Skeletal muscle tissue (tissue), 4 donors: ENCODE results near the gene PIGQ. TPM values are rescaled to one million over a fixed set of nuclear protein-coding genes. Genes with fewer than 3 reads are reported as not detected.

ENCODE experiments used
- H3K27ac ChIP-seq: one replicate; pipeline ENCODE4 v1.7.0; 2013; ENCODE audit warnings: mild to moderate bottlenecking, low read depth, low read length, inconsistent platforms
- H3K27me3 ChIP-seq, 3 donors: one replicate each; pipeline ENCODE4 v1.7.0; 2013; ENCODE audit warnings: low read length in 3 of 3; ENCODE audit not compliant: control insufficient read depth in 3 of 3, insufficient read depth in 3 of 3
- H3K36me3 ChIP-seq, 3 donors: one replicate each; pipeline ENCODE4 v1.7.0; 2013; ENCODE audit warnings: low read length in 3 of 3; ENCODE audit not compliant: control insufficient read depth in 3 of 3, insufficient read depth in 3 of 3
- H3K4me1 ChIP-seq, 3 donors: one replicate each; pipeline ENCODE4 v1.7.0; 2013; ENCODE audit warnings: low read length in 3 of 3, mild to moderate bottlenecking in 3 of 3; ENCODE audit not compliant: control insufficient read depth in 3 of 3, insufficient read depth in 3 of 3
- H3K4me3 ChIP-seq, 3 donors: one replicate each; pipeline ENCODE4 v1.7.0; 2013; ENCODE audit warnings: low read length in 3 of 3
- H3K9ac ChIP-seq, 3 donors: one replicate each; pipeline ENCODE4 v1.7.0; 2013; ENCODE audit warnings: low read length in 3 of 3, mild to moderate bottlenecking in 3 of 3, moderate library complexity in 2 of 3, low read depth in 1 of 3
- H3K9me3 ChIP-seq, 3 donors: one replicate each; pipeline ENCODE4 v1.7.0; 2013; ENCODE audit warnings: low read length in 3 of 3; ENCODE audit not compliant: control insufficient read depth in 3 of 3
- total RNA-seq: library from RNA; depleted of rRNA; stranded (reverse); fragments of >200 nt; gene quantifications from one replicate; pipeline ENCODE4 v1.2.3, GENCODE V29; 2014
- donor health status: Osteomylitis.

The PIGQ gene
- total RNA-seq, 1 donor from 2014 or later = 11.0 TPM

- Histone ChIP-seq H3K9ac (no peak overlapping the region), H3K9me3 (no peaks in the 10 kb centered on the region), H3K4me3 (no peak overlapping the region), H3K36me3 (no peaks in the 10 kb centered on the region), H3K27ac (no peak overlapping the region), H3K4me1 (peaks cover 3 to 7% (median 6%) of the 10 kb centered on the region in 3 donors), H3K27me3 (peaks cover 39 to 44% (median 43%) of the 10 kb centered on the region in 3 donors)
These were observed 8.4 kb upstream of the PIGQ start for GRCh38 chr16:561413-561794.

GRCh38 chr16:561957-562938, 7.5 kb upstream of the PIGQ start:
- Histone ChIP-seq H3K27ac (no peak overlapping the region), H3K4me1 (peaks cover 10 to 15% (median 11%) of the 10 kb centered on the region in 3 donors), H3K27me3 (peaks cover 39 to 43% (median 43%) of the 10 kb centered on the region in 3 donors), H3K36me3 (no peaks in the 10 kb centered on the region), H3K4me3 (no peak overlapping the region), H3K9ac (no peak overlapping the region), H3K9me3 (no peaks in the 10 kb centered on the region)

DNA sequence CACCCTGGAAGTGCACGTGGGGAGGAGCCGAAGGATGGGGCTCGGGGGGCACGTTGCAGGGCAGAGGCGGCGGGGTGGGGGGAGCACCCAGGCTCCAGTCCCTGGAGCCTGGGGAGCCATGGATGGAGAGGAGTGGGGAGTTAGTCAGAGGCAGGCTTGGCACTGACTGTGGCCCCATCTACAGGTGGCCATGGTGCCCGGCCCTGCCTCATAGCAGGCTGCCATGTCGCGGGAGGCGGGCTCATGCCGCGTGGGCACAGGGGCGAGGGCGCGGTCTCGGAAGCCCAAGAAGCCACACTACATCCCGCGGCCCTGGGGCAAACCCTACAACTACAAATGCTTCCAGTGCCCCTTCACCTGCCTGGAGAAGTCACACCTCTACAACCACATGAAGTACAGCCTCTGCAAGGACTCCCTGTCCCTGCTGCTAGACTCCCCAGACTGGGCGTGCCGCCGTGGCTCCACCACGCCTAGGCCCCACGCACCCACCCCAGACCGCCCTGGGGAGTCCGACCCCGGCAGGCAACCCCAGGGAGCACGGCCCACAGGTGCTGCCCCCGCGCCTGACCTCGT, 6.6 kb upstream of the PIGQ start:
- H3K4me3 ChIP-seq = no peak overlapping the region
- no peak overlapping the region for H3K27ac ChIP-seq
- no peaks in the 10 kb centered on the region for H3K9me3 ChIP-seq
- H3K9ac ChIP-seq = no peak overlapping the region
- peaks cover 36 to 39% (median 38%) of the 10 kb centered on the region in 3 donors for H3K27me3 ChIP-seq
- no peaks in the 10 kb centered on the region for H3K36me3 ChIP-seq
- H3K4me1 ChIP-seq = peaks cover 13 to 19% (median 16%) of the 10 kb centered on the region in 3 donors

- Histone ChIP-seq H3K9ac (no peak overlapping the region), H3K27ac (no peak overlapping the region), H3K27me3 (peaks cover 20 to 23% (median 22%) of the 10 kb centered on the region in 3 donors), H3K36me3 (no peaks in the 10 kb centered on the region), H3K4me3 (no peak overlapping the region), H3K9me3 (no peaks in the 10 kb centered on the region), H3K4me1 (peaks cover 20 to 27% (median 23%) of the 10 kb centered on the region in 3 donors)
These were observed 4.9 kb upstream of the PIGQ start for GRCh38 chr16:564690-565418.

- H3K36me3 ChIP-seq = no peaks in the 10 kb centered on the region
- no peaks in the 10 kb centered on the region for H3K9me3 ChIP-seq
- H3K4me3 ChIP-seq = no peak overlapping the region
- H3K27me3 ChIP-seq = peaks cover 20 to 22% (median 21%) of the 10 kb centered on the region in 3 donors
- no peak overlapping the region for H3K27ac ChIP-seq
- peaks cover 22 to 28% (median 25%) of the 10 kb centered on the region in 3 donors for H3K4me1 ChIP-seq
- no peak overlapping the region for H3K9ac ChIP-seq
These were observed 4.1 kb upstream of the PIGQ start for GRCh38 chr16:565419-566330.

- no peaks in the 10 kb centered on the region for H3K9me3 ChIP-seq
- H3K4me3 ChIP-seq = peak within 1 kb of the TSS in 2 of 3 donors; percentile 27 to 51
- H3K36me3 ChIP-seq = no peaks in the 10 kb centered on the region
- peaks cover 11% of the 10 kb centered on the region in 3 donors for H3K27me3 ChIP-seq
- peaks cover 25 to 38% (median 35%) of the 10 kb centered on the region in 3 donors for H3K4me1 ChIP-seq
- H3K27ac ChIP-seq = no peak within 1 kb of the TSS
- peak within 1 kb of the TSS in 2 of 3 donors; percentile 20 to 50 for H3K9ac ChIP-seq
These were observed 3.0 kb upstream of the PIGQ start, which contains the start of gene NHLRC4 for GRCh38 chr16:566475-567372. NHLRC4 (plus strand) TSS chr16:567005; CDS start chr16:568048, 1,043 bp downstream.

GRCh38 chr16:567373-568256, 2.2 kb upstream of the PIGQ start:
- peak overlapping the region in 1 of 3 donors; percentile 20 for H3K9ac ChIP-seq
- peaks cover 2% of the 10 kb centered on the region in 3 donors for H3K27me3 ChIP-seq
- H3K27ac ChIP-seq = no peak overlapping the region
- H3K4me1 ChIP-seq = peaks cover 25 to 38% (median 35%) of the 10 kb centered on the region in 3 donors
- H3K36me3 ChIP-seq = no peaks in the 10 kb centered on the region
- peak overlapping the region in 2 of 3 donors; percentile 27 to 51 for H3K4me3 ChIP-seq
- H3K9me3 ChIP-seq = no peaks in the 10 kb centered on the region
